ENCODE data around the gene GIMAP7. TPM values are rescaled to one million over a fixed set of nuclear protein-coding genes. Genes with fewer than 3 reads are reported as not detected.

The GIMAP7 gene
- total RNA-seq, 1 donor from 2014 or later = 49.4 TPM

DNA sequence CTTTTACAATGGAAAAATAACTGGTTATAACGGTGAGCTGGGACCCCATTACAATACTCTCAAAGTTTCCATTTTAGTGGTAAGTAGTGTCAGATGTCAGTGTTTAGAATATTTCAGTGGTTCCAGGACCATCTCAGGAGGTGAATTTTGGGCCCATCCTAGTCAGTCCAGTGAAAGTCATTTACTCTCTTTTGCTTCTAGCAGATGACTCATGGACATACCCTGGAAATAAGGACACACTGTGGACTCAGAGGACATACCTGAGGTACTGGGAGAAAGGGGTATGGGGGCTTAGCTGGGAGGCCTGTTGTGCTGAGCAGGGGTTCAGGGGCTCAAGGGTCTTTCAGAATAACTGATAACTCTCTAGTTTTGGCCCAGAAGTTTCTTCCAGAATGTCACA is 51.9 kb downstream of the GIMAP7 start:
- Histone ChIP-seq H3K27ac (peak overlapping the region; percentile 82), H3K4me1 (peaks cover 21% of the 10 kb centered on the region), H3K9me3 (no peaks in the 10 kb centered on the region), H3K36me3 (peaks cover 11% of the 10 kb centered on the region), H3K27me3 (ENCODE audit: low read depth) (no peaks in the 10 kb centered on the region), H3K4me3 (peak overlapping the region; percentile 58)
- TF ChIP-seq, protein P1, sequence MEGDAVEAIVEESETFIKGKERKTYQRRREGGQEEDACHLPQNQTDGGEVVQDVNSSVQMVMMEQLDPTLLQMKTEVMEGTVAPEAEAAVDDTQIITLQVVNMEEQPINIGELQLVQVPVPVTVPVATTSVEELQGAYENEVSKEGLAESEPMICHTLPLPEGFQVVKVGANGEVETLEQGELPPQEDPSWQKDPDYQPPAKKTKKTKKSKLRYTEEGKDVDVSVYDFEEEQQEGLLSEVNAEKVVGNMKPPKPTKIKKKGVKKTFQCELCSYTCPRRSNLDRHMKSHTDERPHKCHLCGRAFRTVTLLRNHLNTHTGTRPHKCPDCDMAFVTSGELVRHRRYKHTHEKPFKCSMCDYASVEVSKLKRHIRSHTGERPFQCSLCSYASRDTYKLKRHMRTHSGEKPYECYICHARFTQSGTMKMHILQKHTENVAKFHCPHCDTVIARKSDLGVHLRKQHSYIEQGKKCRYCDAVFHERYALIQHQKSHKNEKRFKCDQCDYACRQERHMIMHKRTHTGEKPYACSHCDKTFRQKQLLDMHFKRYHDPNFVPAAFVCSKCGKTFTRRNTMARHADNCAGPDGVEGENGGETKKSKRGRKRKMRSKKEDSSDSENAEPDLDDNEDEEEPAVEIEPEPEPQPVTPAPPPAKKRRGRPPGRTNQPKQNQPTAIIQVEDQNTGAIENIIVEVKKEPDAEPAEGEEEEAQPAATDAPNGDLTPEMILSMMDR (IDR thresholded peaks at IDR 0.05) = no peak
- no peak for DNase-seq
- intact Hi-C loops (cut with DNase I) = no loop called here
- ATAC-seq = no peak

DNA sequence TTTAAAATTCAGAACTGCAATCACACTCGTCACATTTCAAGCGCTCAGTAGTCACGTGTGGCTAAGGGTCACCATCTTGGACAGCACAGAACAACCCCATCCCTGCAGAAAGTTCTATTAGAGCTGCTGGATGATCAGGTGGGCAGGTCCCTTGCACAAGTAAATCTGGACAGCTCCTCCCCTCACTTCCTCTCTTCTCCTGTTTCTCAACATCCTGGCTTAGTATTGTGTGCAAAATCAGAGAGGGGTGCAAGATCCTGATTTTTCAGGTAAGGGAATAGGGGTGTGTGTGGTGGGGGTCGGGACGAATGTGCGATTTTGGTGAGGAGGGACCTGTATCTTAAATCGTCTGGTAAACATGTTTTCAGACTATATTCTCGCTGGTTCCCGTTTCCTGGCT is 52.5 kb downstream of the GIMAP7 start, which contains the start of gene GIMAP4:
TSS of gene GIMAP4 (plus strand) at position 222 of the 400 bp plus-strand sequence. CDS start 2,512 bp downstream, outside the sequence.
- Histone ChIP-seq H3K36me3 (peaks cover 17% of the 10 kb centered on the region), H3K4me1 (peaks cover 21% of the 10 kb centered on the region), H3K9me3 (no peaks in the 10 kb centered on the region), H3K27me3 (ENCODE audit: low read depth) (no peaks in the 10 kb centered on the region), H3K27ac (peak within 1 kb of the TSS; percentile 82), H3K4me3 (peak within 1 kb of the TSS; percentile 58)
- DNase-seq = no peak
- TF ChIP-seq, protein P1 (IDR thresholded peaks at IDR 0.05) = no peak
- intact Hi-C loops (cut with DNase I) = no loop called here
- ATAC-seq = peak; percentile 68 to 71

DNA sequence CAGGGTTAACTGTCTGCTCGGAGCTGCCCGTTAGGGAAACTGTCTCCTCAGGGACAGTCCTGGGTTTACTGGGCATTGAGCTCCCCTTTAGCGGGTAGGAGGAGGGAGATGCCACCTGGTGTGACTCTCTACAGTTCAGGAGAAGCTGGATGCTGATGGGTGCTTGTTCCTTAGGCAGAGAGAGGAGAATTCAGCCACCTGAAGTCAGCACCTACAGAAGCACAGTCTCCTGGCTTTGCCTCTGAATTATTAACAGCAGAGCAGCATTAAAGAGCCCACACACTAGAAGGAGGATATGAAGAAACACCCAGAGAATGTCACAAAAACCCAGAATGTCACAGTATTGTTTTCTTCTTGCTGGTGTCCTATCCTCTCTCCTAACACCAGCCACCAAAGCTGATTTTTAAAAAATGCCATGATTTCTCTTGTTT is 53.2 kb downstream of the GIMAP7 start:
- DNase-seq (no peak), ATAC-seq (peak; percentile 5 to 48)
- H3K27me3 ChIP-seq (ENCODE audit: low read depth) = no peaks in the 10 kb centered on the region
- peak overlapping the region; percentile 58 for H3K4me3 ChIP-seq
- TF ChIP-seq, protein P1 (IDR thresholded peaks at IDR 0.05) = no peak
- H3K36me3 ChIP-seq = peaks cover 23% of the 10 kb centered on the region
- peak overlapping the region; percentile 82 for H3K27ac ChIP-seq
- peaks cover 21% of the 10 kb centered on the region for H3K4me1 ChIP-seq
- intact Hi-C loops (cut with DNase I) = no loop called here
- H3K9me3 ChIP-seq = peaks cover 3% of the 10 kb centered on the region

DNA sequence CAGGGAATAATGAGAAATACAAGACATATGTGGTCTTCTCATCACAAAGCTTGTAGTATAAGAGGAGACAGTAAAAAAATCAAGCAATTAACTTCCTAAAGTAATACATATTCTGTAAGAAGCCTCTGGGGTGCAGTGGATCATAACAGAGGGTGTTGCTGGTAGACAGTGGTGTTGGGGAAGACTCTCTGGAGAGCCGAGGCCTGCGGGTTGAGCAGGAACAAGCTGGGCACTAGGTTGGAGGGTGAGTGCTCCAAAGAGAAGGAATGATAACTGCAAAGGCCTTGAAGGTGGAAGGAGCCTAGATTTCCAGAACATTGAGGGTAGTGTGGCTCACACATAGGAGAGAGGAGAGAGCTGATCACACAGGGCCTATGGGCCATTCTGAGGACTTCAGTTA is 54.0 kb downstream of the GIMAP7 start:
- Histone ChIP-seq H3K9me3 (peaks cover 3% of the 10 kb centered on the region), H3K4me3 (peak overlapping the region; percentile 58), H3K27me3 (ENCODE audit: low read depth) (no peaks in the 10 kb centered on the region), H3K36me3 (peaks cover 26% of the 10 kb centered on the region), H3K4me1 (peaks cover 21% of the 10 kb centered on the region), H3K27ac (peak overlapping the region; percentile 82)
- DNase-seq (no peak), ATAC-seq (peak; percentile 53 to 58)
- intact Hi-C loops (cut with DNase I) = no loop called here
- TF ChIP-seq, protein P1 (IDR thresholded peaks at IDR 0.05) = no peak

DNA sequence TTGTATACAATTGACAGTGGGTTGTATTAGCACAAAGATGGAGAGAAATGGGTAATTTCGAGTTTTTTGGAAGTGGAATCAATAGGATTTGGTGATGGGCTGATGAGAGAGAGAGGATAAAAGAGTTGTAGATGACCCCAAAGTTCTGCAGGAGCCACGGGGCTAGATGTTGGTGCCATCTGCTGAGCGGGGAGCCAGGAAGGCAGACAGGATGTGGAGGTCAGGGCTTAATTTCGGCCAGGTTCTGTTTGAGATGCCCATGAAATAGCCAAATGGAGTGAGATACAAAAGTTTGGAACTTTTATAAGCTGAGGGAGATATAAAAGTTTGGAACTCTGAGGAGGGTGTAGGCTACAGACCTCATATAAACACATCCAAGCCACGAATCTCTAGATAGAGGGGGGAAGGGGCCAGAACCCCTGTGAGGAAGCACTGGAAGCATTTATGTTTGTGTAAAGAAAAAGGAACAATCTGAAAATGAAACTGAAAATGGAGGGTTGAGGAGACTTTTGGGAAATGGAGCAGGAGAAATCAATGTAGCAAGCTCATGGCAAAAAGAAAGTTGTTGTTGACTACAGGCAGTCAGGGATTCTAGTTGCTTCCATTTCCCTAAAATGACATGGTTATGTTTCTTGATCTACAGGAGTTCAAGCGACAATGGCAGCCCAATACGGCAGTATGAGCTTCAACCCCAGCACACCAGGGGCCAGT is 54.7 kb downstream of the GIMAP7 start:
- intact Hi-C loops (cut with DNase I) = no loop called here
- H3K4me1 ChIP-seq = peaks cover 21% of the 10 kb centered on the region
- ATAC-seq (no peak), DNase-seq (no peak)
- TF ChIP-seq, protein P1 (IDR thresholded peaks at IDR 0.05) = no peak
- H3K9me3 ChIP-seq = peaks cover 3% of the 10 kb centered on the region
- peaks cover 26% of the 10 kb centered on the region for H3K36me3 ChIP-seq
- H3K27me3 ChIP-seq (ENCODE audit: low read depth) = no peaks in the 10 kb centered on the region
- peak overlapping the region; percentile 58 for H3K4me3 ChIP-seq
- H3K27ac ChIP-seq = peak overlapping the region; percentile 82

Other genes starting within 250 kb of the GIMAP7 start
- 16.2 TPM for gene LRRC61, start 191.5 kb upstream of the GIMAP7 start, total RNA-seq
- 18.6 TPM for gene ACTR3C, start 191.3 kb upstream of the GIMAP7 start, total RNA-seq
- 144 TPM for gene RARRES2, start 173.2 kb upstream of the GIMAP7 start, total RNA-seq
- gene REPIN1, start 146.1 kb upstream of the GIMAP7 start, total RNA-seq = 86.0 TPM
- gene ZNF775, start 135.5 kb upstream of the GIMAP7 start, total RNA-seq = 4.5 TPM
- gene GIMAP8, start 64.2 kb upstream of the GIMAP7 start, total RNA-seq = 44.4 TPM
- 95.7 TPM for gene GIMAP4, start 52.5 kb downstream of the GIMAP7 start, total RNA-seq
- gene GIMAP6, start 117.5 kb downstream of the GIMAP7 start, total RNA-seq = 69.3 TPM
- gene GIMAP2, start 170.8 kb downstream of the GIMAP7 start, total RNA-seq = 46.9 TPM
- gene GIMAP1, start 201.7 kb downstream of the GIMAP7 start, total RNA-seq = 18.8 TPM
- gene GIMAP5, start 222.5 kb downstream of the GIMAP7 start, total RNA-seq = 31.9 TPM

Data from lower lobe of right lung (tissue), 2 donors.